ENCODE results near the gene TBCD. TPM values are rescaled to one million over a fixed set of nuclear protein-coding genes. Genes with fewer than 3 reads are reported as not detected.

The TBCD gene
- total and polyA plus RNA-seq, 9 of the 15 experiments (the other 6 are each of a cell fraction or from before 2014, with no cell fraction given), result 8.9 to 98.5 (median 28.0) TPM

- TF ChIP-seq E2F1 (CRISPR knock-in tag; IDR thresholded peaks at IDR 0.05) (no peak), ZNF592 (IDR thresholded peaks at IDR 0.05) (peak; percentile 74), ZNF445 (CRISPR knock-in tag; IDR thresholded peaks at IDR 0.05; ENCODE audit: low read depth) (no peak), YY1 (IDR thresholded peaks at IDR 0.05; ENCODE audit: borderline replicate concordance in 1 of 3, control insufficient read depth in 1 of 3, extremely low read depth in 1 of 3, insufficient read depth in 3 of 3, insufficient read length in 1 of 3, insufficient replicate concordance in 2 of 3, low read depth in 1 of 3, low read length in 2 of 3) (peak in 2 of 3 experiments; percentile 77 to 88), ZNF282 (CRISPR knock-in tag; IDR thresholded peaks at IDR 0.05) (no peak), FOXA1 (IDR thresholded peaks at IDR 0.05; ENCODE audit: borderline replicate concordance) (no peak), ATF6 (CRISPR knock-in tag; IDR thresholded peaks at IDR 0.05) (no peak), WHSC1 (IDR thresholded peaks at IDR 0.05; ENCODE audit: low read length) (no peak), GMEB1 (CRISPR knock-in tag; IDR thresholded peaks at IDR 0.05) (no peak), RFX5 (IDR thresholded peaks at IDR 0.05; ENCODE audit: low read depth, low read length) (no peak), ZKSCAN8 (CRISPR knock-in tag; IDR thresholded peaks at IDR 0.05) (0 out of 2 replicates have a peak, but pooled peaks have one; percentile 10), ETV6 (IDR thresholded peaks at IDR 0.05; ENCODE audit: borderline replicate concordance in 1 of 2, low read depth in 2 of 2, low read length in 1 of 2) (no peak), ETV6 (CRISPR knock-in tag; IDR thresholded peaks at IDR 0.05; ENCODE audit: borderline replicate concordance) (no peak), ZFP30 (CRISPR knock-in tag; IDR thresholded peaks at IDR 0.05; ENCODE audit: borderline replicate concordance) (no peak), ZNF134 (CRISPR knock-in tag; conservative IDR thresholded peaks at IDR 0.05) (no peak), CBFA2T2 (conservative IDR thresholded peaks at IDR 0.05) (no peak), ZKSCAN3 (CRISPR knock-in tag; IDR thresholded peaks at IDR 0.05) (no peak)
These were observed 112.3 kb downstream of the TBCD start (continued) for GRCh38 chr17:82863941-82864712.
